MM.1S (cell line): ENCODE results near the gene DCP2.

Source experiments
- CTCF ChIP-seq: fragments of 300-600 bp; sonication (generic); IDR thresholded peaks from 2 replicates; pipeline ENCODE4 v1.5.1; 2016; ENCODE audit warnings: antibody characterized with exemption, low read length, mixed read lengths
- EZH2 ChIP-seq: fragments of 300-600 bp; sonication (generic); optimal IDR thresholded peaks from 2 replicates; pipeline ENCODE3; 2017; ENCODE audit warnings: low read depth, mild to moderate bottlenecking, antibody characterized with exemption, low read length, mixed read lengths
- EZH2phosphoT487 ChIP-seq: fragments of 300-600 bp; sonication (generic); IDR thresholded peaks from 2 replicates; pipeline ENCODE4 v1.6.1; 2018; ENCODE audit warnings: antibody characterized with exemption, low read length

DNA sequence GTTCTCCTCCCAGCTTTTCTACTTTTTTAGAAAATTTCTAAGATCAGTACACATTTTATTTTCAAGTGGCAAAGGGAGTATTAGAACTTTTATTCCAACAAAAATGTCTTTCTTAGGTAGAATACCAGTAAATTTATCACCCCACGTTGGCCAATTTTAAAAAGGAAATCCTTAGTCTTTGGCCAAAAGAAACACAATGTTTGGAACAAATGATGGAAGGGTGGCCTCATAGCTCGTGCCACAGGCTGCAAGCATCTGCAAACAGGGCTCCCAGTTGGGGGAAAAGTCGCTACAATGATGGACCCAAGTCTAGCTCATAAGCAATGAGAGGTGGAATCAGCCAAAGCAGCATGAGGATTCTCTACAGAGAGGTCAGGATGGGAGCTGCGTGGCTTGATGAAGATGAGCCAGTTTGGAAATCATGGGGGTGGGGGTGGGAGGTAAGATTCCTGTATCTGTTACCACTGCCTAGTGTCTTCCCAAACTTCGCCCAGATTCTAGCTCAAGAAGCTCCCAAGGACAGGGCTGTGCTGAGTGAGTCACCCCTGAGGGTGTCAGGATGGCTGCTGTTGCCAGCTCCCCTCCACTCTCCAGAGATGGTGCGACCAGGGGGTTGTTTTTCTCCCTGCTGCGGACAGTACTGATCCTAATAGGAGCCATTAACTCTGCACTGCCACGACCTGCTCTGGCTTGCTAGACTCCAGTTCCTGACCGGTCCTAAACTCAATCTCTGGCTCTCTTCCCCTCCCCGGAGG, 75.6 kb downstream of the DCP2 start:
- TF ChIP-seq CTCF: no peak
- TF ChIP-seq EZH2: no peak
- TF ChIP-seq EZH2phosphoT487: no peak
